Activated CD8-positive, alpha-beta memory T cell treated with anti-CD3 and anti-CD28 coated beads, Interleukin-2, amount 50 U/mL, for 1 hour (primary cell): ENCODE results near the gene ZNF554.
"Not testable (repeated sequence)": the region's sequence is repeated elsewhere in the genome, so short reads cannot be mapped to it uniquely, and the experiment has no call there.

Experiments
- DNase-seq: peaks from one replicate; pipeline ENCODE4 v3.0.0-alpha.2; 2020; ENCODE audit errors: extremely low read depth

The ZNF554 gene

DNA sequence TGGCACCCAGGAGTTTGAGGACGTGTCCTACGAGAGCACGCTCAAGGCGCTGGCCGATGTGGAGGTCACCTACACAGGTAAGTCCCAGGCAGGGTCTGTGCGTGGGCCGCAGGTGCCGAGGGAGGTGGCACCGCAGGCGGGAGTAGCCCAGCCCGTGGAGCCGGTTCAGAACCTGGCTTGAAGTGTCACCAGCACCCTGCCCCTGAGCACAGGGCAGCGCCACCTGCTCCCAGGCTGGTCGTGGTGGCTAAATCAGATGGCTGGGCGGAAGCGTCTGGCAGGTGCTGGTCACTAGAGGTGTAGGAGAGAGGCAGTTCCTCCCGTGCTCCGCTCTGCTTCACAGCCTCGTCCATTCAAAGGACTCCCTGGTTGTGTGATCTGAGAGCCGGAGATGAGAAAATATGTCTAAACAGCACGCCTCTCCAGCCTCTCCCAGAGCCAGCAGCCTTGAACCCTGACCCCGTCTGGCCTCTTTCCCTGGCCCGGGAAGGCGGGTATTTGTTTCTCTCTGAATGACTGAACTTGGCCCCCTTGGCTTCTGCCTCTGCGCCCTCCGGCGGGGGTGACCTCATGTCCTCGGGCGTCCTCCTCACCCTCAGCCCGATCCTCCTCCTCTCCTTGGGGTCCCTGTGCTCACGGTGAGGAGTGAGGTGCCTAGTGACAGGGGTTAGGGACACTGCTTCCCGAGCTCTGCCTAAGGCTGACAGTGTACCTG, 29.0 kb upstream of the ZNF554 start:
- no peak for DNase-seq

DNA sequence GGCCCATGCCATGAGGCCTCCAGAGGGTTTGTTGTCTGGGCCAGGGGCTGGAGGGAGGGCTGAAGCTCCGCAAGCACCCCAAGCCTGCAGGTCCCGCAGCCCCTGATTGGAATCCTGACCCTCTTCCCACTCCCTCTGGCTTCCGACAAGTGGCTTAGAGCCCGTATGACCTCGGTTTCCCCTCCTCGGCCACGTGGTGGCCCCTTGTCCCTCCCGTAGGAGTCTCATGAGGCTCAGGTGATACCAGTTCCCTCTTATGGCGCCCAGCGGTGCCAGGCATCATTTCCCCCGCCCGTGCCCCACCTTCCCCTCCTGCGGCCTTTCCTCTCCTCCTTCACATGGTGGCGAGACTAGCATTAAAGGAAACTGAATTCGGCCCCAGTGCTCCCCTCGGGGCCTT, 28.2 kb upstream of the ZNF554 start:
- DNase-seq: no peak

DNA sequence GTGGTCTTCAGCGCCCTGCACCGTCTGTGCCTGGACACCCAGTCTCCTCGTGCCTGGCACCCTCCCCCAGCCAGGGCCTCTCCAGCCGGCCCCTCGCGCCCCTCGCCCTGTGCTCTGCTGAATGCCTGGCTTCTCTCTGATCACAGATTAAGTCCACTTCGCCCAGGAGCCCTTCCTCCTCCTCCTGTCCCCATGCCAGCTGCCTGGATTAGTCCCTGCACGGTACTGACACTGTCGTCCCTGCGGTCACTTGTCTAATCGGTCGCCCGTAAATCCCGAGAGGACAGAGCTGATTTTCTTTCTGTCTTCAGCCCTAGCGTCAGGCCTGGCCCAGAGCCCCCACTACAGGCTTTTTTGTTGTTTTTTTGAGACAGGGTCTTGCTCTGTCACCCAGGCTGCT, 27.8 kb upstream of the ZNF554 start:
- DNase-seq: no peak

DNA sequence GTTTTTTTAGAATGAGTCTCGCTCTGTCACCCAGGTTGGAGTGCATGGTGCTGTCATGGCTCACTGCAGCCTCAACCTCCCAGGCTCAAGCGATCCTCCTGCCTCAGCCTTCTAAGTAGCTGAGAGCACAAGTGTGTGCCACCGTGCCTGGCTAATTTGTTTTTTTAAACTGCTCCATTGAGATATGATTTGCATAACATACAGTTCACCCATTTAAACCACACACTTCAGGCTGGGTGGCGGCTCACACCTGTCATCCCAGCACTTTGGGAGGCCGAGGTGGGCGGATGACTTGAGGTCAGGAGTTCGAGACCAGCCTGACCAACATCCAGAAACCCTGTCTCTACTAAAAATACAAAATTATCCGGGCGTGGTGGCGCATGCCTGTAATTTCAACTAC, 27.0 kb upstream of the ZNF554 start:
- not testable (repeated sequence) for DNase-seq

DNA sequence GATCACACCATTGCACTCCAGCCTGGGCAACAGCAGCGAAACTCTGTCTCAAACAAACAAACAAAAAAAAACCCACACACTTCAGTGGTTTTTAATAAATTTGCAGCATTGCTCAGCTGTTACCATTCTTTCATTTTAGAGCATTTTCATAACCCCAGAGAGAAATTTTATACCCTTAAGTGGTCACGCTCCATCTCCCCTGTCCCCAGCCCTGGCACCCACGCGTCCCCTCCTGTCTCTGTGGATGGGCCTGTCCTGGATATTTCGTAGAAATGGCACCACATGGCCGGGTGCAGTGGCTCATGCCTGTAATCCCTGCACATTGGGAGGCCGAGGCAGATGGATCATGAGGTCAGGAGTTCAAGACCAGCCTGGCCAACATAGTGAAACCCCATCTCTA, 26.5 kb upstream of the ZNF554 start:
- no peak for DNase-seq

DNA sequence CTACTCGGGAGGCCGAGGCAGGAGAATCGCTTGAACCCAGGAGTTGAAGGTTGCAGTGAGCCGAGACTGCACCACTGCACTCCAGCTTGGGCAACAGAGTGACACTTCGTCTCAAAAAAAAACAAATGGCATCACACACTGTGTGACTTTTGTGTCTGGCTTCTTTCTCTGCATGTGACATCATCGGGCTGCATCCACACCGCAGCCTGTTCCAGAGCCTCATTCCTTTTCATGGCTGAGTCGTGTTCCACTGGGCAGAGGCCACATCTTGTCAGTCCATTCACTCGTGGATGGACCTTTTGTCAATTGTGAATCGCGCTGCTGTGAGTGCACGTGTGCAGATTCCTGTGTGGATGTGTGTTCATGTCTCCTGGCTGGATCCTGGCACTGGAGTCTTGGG, 26.1 kb upstream of the ZNF554 start:
- no peak for DNase-seq

DNA sequence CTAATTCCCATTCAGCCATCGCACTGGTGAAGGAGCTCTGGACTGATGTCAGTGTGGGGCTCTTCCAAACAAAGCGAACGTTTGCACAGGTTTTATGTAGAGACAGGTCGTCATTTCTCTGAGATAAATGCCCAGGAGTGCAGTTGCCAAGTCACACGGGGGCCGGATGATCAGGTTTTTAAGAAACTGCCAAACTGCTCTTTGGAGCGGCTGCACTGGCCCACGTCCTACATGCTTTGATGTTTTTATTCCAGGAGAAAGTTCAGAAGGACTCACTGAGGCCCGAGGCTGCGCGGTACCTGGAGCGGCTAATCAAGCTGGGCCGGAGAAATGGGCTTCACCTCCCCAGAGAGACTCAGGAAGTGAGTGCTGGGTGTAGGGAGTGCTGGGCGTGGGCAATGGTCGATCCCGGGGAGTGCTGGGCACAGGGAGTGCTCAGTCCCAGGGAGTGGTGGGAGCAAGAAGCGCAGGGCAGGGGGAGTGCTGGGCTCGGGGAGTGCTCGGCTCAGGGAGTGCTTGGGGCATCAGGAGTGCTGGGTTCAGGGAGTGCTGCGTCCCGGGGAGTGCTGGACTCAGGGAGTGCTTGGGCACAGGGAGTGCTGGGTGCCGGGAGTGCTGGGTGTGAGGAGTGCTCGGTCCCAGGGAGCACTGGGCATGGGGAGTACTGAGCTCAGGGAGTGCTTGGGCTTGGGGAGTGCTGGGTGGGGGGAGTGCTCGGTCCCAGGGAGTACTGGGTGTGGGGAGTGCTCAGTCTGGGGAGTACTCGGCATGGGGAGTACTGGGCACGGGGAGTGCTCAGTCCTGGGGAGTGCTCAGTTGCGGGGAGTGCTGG, 23.6 kb upstream of the ZNF554 start:
- DNase-seq: no peak

DNA sequence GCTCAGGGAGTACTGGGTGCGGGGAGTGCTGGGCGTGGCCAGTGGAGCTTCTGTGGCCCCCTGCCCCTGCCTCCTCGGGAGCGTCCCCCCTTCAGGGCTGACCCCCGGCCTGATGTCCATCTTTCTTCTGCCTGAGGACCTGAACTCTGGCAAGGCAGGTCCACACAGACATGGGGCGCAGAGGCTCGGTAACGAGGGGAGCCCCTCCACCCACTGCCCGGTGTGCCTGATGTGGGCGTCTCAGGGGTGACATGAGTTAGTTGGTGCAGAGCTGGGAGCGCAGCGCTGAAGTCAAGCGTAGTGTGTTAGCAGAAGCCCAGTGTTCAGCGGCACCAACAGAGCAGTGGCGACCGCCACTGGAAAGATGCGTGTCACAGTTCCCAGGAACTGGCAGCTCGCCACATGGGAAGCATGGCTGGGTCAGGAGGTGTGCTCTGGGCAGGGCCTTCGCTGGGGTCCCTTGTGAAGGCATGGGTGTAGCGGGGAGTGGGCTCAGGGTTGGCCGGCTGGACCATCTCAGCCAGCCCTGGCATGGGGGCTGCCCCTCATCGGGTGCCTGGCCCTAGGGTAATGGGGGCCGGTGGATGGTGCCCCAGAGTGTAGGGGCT, 22.9 kb upstream of the ZNF554 start:
- DNase-seq: no peak

DNA sequence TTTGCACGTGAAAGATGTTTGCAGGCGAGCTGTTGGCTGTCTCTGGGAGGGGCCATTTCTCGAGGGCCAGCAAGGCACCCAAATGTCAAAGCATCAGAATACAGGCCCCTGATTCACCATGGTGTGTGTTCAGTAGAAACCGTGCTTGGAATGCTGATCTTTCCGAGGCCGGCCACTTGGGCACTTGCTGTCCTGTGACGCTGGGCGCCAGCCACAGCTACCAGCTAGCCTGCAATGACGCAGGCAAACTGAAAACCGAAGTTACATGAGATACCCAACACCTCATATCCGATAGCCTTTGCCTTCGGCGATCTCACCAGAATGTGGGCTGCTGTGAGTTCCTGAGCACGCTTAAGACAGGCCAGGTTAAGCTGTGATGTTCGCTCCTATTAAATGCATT, 22.4 kb upstream of the ZNF554 start:
- DNase-seq: no peak

DNA sequence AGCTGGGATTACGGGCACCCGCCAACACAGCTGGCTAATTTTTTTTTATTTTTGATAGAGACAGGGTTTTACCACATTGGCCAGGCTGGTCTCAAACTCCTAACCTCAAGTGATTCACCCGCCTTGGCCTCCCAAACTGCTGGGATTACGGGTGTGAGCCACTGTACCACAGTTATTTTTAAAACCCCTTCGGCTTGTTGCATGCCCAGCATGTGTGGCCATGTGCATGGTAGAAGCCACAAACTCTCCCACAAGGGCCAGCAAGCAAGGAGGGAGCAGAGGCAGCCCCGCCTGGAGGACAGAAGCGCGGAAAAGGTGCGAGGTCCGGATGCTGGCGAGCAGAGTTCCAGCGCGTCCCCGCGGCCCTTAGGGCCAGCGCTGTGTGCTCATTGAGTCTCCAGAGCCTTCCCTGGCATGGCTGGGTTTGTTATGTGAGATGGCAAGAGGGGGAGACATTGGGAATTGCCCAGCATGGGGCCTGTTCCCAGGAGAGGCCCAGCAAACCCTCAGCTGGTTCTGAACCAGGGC, 21.4 kb upstream of the ZNF554 start:
- no peak for DNase-seq

DNA sequence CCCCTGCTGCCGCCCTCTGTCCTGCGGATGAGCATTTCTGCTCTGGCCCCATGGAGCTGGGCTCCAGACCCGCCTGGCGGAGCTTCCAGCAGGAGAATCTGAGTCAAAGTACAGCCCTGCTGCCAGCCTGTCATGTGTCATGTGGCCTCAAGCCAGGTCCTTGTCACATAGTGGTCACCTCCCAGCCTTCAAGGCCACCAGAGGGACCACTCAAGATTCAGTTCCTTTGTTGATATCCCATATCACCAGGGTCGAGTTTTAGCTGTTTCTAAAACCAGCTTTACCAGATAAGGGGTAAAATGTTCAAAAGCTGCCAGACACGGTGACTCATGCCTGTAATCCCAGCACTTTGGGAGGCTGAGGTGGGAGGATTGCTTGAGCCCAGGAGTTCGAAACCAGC, 20.9 kb upstream of the ZNF554 start:
- no peak for DNase-seq

DNA sequence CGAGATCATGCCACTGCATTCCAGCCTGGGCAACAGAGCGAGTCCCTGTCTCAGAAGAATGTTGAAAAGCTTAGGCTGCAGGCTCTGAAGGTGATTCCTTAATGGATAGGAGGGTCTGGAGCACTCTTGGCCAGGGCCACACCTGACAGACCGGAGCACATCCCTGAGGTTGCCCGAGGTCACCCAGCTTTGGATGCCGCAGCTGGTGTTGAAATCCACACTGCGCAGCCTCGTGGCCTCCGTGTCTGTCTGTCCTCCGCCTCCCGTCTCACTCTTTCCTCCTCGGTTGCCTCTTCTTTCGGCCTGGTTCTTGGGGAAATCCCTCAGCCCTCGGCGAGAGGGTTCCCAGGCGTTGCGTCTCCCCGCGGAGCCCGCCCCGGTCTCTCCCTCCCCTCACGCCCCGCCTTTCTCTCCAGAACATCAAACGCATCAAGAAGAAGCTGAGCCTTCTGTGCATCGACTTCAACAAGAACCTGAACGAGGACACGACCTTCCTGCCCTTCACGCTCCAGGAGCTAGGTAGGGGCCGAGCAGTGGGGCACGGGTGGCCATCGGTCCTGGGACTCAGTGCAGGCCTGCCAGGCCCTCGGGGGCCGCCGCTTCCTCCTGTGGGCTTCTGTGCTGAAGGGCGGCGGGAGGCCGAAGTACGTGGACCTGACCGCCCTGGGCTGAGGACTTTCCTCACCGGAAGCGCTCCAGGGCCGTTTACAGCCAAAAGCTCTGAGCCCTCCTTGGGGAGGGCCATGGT, 20.2 kb upstream of the ZNF554 start:
- DNase-seq: no peak

DNA sequence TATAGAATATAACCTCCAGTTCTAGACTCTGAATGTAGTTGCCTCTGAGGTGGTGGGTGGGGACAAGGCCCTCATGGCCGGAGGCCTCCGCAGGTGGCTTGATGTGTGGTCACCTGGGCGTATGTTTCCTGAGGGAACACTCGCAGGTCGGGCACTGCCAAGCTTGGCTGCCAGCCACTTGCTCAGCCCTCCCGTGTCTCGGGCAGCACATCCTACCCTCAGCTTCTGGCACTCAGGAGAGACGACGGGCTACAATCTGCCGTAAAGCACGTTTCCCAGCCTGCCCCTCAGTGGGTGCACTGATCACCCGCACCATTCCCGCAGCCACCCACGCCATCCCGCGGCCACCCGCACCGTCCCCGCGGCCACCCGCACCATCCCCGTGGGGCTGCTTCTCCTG, 19.2 kb upstream of the ZNF554 start:
- DNase-seq: no peak

DNA sequence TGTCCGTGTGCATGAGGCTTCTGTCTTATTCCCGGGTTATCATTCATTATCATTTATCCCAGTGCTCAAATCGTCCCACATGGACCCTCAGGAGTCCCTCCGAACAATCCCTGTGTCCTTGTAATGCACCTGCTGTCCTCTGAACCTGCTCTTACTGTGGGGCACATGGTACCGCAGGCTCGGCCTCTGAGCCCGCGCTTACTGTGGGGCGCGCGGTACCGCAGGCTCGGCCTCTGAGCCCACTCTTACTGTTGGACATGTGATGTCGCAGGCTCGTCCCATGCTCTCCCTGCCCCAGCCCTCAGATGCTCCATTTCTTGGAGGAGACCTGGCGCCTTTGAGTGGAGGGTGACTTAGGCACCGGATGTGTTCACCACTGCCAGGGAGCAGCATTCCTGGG, 16.8 kb upstream of the ZNF554 start:
- DNase-seq: no peak

DNA sequence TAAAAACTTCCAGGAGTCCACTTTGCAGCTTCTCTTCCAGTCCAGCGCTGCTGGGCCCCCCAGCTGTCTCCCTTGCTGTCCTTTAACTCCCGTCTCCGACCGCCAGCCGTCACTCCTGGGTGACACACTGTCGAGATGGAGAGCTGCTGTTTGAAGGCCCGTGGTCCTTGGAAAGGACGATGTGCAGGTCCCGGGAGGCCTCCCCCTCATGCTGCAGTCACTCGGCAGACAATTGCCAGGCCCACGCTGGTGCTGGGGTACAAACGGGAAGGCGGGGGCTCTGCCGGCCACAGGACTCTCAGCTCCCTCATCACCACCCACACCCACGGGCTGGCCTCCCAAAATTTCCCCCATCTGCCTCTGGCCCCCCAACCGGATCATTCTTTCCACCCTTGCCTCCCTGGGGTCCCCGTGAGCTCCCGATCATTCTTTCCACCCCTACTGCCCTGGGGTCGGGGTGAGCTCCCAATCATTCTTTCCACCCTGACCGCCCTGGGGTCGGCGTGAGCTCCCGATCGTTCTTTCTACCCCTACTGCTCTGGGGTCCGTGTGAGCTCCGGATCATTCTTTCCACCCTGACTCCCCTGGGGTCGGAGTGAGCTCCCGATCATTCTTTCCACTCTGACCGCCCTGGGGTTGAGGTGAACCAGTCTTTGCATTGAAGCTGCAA, 16.0 kb upstream of the ZNF554 start:
- DNase-seq: no peak

DNA sequence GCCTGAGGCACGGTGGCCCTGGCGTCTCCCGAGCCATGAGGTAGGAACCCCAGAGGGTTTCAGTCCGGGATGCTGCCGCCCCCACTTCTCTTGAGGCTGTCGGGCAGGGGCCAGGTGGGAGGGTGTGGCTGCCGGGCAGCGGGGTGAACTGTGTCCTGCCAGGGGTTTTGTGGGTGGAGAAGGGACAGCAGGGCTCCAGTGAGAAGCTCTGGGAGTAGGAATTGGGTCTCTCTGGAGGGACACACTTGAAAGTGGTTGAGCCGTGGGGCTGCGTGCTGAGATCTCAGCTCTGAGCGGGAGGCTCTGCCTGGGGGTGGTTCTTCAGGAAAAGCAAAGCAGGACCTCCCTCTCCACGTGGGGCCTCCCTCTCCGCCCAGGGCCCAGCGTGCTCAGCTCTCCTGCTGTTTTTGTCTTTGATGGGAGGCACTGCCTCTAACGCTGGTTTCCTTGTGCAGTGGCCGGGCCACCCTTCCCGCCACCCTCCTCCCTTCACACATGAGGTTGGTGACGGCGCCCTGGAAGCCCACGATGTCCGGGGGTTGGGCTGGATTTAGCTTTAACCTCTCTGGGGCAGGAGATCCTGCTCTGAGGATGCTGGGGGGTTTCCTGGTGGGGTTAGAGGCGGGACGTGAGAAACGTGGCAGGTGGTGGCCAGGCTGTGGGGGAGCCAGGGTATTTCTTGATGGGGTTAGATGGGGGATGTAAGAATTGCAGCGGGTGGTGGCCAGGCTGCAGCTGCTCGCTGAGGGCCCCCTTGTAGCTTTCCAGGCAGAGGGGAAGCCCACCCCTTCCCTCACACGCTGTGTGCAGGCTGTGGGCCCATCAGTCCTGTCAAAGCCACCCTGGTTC, 15.3 kb upstream of the ZNF554 start:
- DNase-seq: no peak

DNA sequence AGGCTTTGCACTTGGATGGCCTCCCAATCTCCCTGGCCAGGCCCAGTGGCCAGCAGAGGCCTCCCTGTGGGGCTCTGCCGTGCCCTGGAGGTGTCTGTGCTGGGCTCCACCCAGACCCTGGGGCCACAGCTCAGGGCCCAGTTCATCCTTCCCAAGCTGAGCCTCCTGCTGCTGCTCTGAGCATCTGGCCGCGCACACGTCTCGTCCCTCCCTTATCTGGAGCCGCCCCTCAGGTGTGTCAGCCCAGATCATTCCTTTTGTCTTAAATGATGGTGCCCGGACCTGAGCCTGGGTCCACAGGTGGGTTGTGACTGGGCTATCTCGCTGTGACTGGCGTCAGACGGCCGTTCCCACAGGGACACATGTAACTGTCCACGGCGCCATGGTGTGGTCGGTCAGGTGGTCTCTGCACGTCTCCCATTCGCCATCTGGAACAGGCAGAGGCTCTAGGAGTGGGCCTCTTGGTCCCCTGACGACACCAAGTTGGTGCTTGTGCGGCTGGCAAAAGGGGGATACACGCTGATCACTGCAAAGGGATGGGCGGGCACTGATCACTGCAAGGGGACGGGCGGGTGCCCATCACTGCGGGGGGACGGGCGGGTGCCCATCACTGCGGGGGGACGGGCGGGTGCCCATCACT, 14.3 kb upstream of the ZNF554 start:
- no peak for DNase-seq

DNA sequence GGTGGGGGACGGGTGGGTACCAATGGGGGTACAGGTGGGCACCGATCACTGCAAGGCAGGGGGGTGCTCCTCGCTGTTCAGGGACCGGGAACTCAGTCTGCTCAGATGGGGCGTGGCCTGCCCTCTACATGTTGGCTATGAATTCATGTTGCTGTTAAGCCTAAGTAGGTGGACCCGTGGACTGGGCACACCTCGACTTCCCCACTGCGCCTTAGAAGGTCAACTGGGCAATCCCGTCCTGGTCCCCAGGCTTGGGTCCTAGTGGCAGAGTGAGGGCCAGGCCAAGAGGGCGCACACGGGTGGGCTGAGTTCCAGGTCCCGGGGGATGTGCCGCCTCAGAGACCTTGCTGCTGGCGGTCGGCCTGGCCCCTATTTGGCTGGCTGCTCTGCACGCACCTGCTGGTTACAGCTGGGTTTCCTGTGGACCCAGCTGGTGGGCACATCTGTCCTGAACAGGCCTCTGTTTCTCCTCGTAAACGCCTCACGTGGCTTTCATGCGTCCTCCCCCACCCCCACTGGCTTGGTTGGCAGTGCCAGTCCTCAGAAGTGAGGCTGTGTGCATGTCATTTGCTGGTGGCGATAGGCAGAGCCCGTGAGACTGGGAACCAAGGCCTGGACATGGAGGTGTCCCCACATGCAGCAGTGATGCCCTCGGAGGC, 13.5 kb upstream of the ZNF554 start:
- no peak for DNase-seq

DNA sequence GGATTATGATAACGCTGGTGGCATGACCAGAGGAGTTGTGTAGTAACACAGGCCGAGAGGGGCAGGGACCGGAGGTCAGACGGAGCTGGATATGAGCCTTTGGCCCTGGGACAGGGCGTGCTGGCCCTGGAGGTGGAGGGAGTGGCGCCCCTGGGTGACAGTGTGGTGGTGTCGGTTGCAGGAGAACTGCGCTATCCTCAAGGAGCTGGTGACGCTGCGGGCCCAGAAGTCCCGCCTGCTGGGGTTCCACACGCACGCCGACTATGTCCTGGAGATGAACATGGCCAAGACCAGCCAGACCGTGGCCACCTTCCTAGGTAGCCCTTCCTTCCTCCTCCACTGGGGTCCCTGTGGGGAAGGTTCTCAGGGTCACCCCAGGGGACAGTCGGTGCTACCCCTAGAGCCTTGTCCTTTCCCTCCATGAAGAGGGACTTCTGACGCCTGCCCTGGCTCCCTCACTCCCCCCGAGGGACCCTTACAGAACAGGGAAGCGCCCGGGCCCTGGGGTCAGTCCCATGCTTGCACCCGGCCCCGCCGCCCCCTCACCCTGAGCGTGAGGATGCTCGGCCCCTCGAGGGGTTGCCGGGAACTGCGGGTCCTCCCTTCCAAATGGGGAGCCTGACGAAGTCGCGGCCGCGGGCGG, 12.8 kb upstream of the ZNF554 start:
- no peak for DNase-seq
